HepG2 (cell line): ENCODE data around the gene PYGL. TPM values are rescaled to one million over a fixed set of nuclear protein-coding genes. Genes with fewer than 3 reads are reported as not detected.
A peak's percentile ranks its signal among the peaks of the same experiment; 100 is the strongest.

ENCODE experiments used
- ATAC-seq: fragments of 200-7000 bp; cut with Tn5 transposase; 3 replicates; pipeline ENCODE4 v1.9.1; 2020; ENCODE audit warnings: mild to moderate bottlenecking, moderate library complexity
- BruUV-seq: library from RNA; stranded (reverse); fragments of 400-500 nt; replicated peaks from 2 replicates; lab custom pipeline; 2021; lab: Mats Ljungman, UMichigan
- CTCF ChIA-PET: fragments of 300-600 bp; formaldehyde crosslinking; extraction: SDS; loops from one replicate; lab custom pipeline; 2021; ENCODE audit warnings: low total read pairs, inconsistent platforms, low intra/inter-chr PET ratio; lab: Yijun Ruan, JAX
- POLR2A ChIA-PET: fragments of 350-600 bp; sonication (Branson Sonifier 250); formaldehyde crosslinking; loops from one replicate; lab custom pipeline; 2020; ENCODE audit warnings: antibody characterized with exemption, inconsistent platforms; lab: Yijun Ruan, JAX
- DNase-seq: peaks from one replicate; pipeline ENCODE4 v3.0.0-alpha.2; 2015; ENCODE audit warnings: low spot score
- FAIRE-seq: peaks from 3 replicates; lab custom pipeline; 2011; peaks lifted over from hg19 to GRCh38; lab: Jason Lieb, UNC
- H2AFZ ChIP-seq: one replicate; pipeline ENCODE4 v1.6.1; 2011; ENCODE audit warnings: low read length, inconsistent platforms
- H3K27ac ChIP-seq: fragments of 300-600 bp; 3 replicates; pipeline ENCODE4 v1.8.0; 2011; ENCODE audit warnings: mixed run types, mild to moderate bottlenecking, mixed read lengths, low read length, inconsistent platforms; ENCODE audit not compliant: insufficient read depth; ENCODE audit errors: extremely low read length
- H3K27me3 ChIP-seq, 2 experiments: fragments of 200-600 bp in 1 of 2; 2 replicates in 1 of 2; 3 replicates in 1 of 2; pipeline versions ENCODE4 v1.6.0 to v1.8.0; 2011; ENCODE audit warnings: low read length in 2 of 2, mild to moderate bottlenecking in 2 of 2, moderate library complexity in 2 of 2, inconsistent platforms in 1 of 2; ENCODE audit not compliant: insufficient read depth in 2 of 2, control insufficient read depth in 1 of 2
- H3K36me3 ChIP-seq, 2 experiments: fragments of 200-600 bp in 1 of 2; replicated peaks in 1 of 2; 2 replicates in 1 of 2; 3 replicates in 1 of 2; pipeline versions ENCODE4 v1.5.1 to v1.8.0; 2011; ENCODE audit warnings: low read length in 2 of 2, inconsistent platforms in 1 of 2; ENCODE audit not compliant: insufficient read depth in 2 of 2, control insufficient read depth in 1 of 2
- H3K4me1 ChIP-seq: 2 replicates; pipeline ENCODE4 v1.5.1; 2012; ENCODE audit warnings: low read length, inconsistent platforms; ENCODE audit not compliant: insufficient read depth
- H3K4me2 ChIP-seq: 2 replicates; pipeline ENCODE4 v1.6.0; 2011; ENCODE audit warnings: low read depth, low read length, inconsistent platforms
- H3K4me3 ChIP-seq, 3 experiments: fragments of 200-600 bp in 1 of 3; sonication (generic), shearing (Covaris generic) in 1 of 3; replicated peaks in 1 of 3; 2 replicates each; pipeline ENCODE4 v1.5.1; 2011 to 2016; ENCODE audit warnings: low read length in 3 of 3, inconsistent platforms in 2 of 3, low read depth in 2 of 3, mild to moderate bottlenecking in 2 of 3, control low read depth in 1 of 3, mixed read lengths in 1 of 3; ENCODE audit not compliant: insufficient read depth in 1 of 3
- H3K79me2 ChIP-seq: one replicate; pipeline ENCODE4 v1.6.1; 2011; ENCODE audit warnings: low read length, inconsistent platforms; ENCODE audit not compliant: insufficient read depth
- H3K9ac ChIP-seq: 2 replicates; pipeline ENCODE4 v1.6.0; 2011; ENCODE audit warnings: mild to moderate bottlenecking, low read depth, low read length, inconsistent platforms; ENCODE audit not compliant: insufficient read depth
- H3K9me3 ChIP-seq: 2 replicates; pipeline ENCODE4 v1.5.1; 2012; ENCODE audit warnings: mild to moderate bottlenecking, low read length
- H4K20me1 ChIP-seq: 2 replicates; pipeline ENCODE4 v1.6.0; 2011; ENCODE audit warnings: inconsistent platforms, mild to moderate bottlenecking, low read length, moderate library complexity; ENCODE audit not compliant: insufficient read depth
- ZMYM3 ChIP-seq: sonication (generic); formaldehyde crosslinking; IDR thresholded peaks from 2 replicates; pipeline ENCODE4 v1.5.1; 2020; ENCODE audit warnings: mild to moderate bottlenecking, missing genetic modification reagents
- ZNF232 ChIP-seq: sonication (generic); formaldehyde crosslinking; IDR thresholded peaks from 2 replicates; pipeline ENCODE4 v1.4.0; 2020; ENCODE audit warnings: missing genetic modification reagents, borderline replicate concordance
- ZNF788 ChIP-seq: sonication (generic); formaldehyde crosslinking; IDR thresholded peaks from 2 replicates; pipeline ENCODE4 v1.5.0; 2020; ENCODE audit warnings: mild to moderate bottlenecking, missing genetic modification reagents, borderline replicate concordance
- whole genome bisulfite sequencing: methylation state at CpG from one replicate; pipeline ENCODE4 v1.1.6; 2017; ENCODE audit warnings: low lambda C conversion rate; 5-methylcytosine and 5-hydroxymethylcytosine counted together
- in situ Hi-C: cut with HindIII; loops from 2 replicates; pipeline ENCODE4 v1.10.0; 2017; ENCODE audit warnings: low pct_unique_long_range_greater_than_20kb; ENCODE audit not compliant: extremely low pct_ligation_motif_present
- intact Hi-C: fragments of 100-400 bp; cut with micrococcal nuclease; formaldehyde crosslinking; loops from one replicate; pipeline ENCODE4 v1.10.0; 2022; ENCODE audit not compliant: unreplicated experiment
- polyA plus RNA-seq, 8 experiments: library from polyadenylated mRNA; depleted of rRNA in 3 of 8; stranded (reverse) in 7 of 8; unstranded in 1 of 8; fragments of >200 nt; fragmentation: Illumina TruSeq in 4 of 8; extraction: Trizol in 4 of 8; gene quantifications; 2 replicates each; pipeline versions ENCODE4 v1.2.1 to v1.2.3, GENCODE V29; 2011 to 2016; ENCODE audit warnings: low read depth in 4 of 8, missing spikeins in 1 of 8, mixed read lengths in 1 of 8; ENCODE audit not compliant: insufficient read depth in 1 of 8
- total RNA-seq, 5 experiments: library from RNA; depleted of rRNA; stranded (reverse); fragments of >200 nt; fragmentation: Illumina TruSeq; extraction: Trizol; gene quantifications; 2 replicates each; pipeline ENCODE4 v1.2.3, GENCODE V29; 2016; ENCODE audit warnings: low read depth in 1 of 5
- TF ChIP-seq, protein P1 (sequence below): sonication (generic); formaldehyde crosslinking; IDR thresholded peaks from 2 replicates; pipeline ENCODE4 v1.9.0; 2021; ENCODE audit warnings: missing genetic modification reagents, mild to moderate bottlenecking, borderline replicate concordance

PYGL gene
- total and polyA plus RNA-seq, 2 of the 13 experiments (the other 11 are each of a cell fraction or from before 2014, with no cell fraction given), result 98.4 to 110 TPM

DNA sequence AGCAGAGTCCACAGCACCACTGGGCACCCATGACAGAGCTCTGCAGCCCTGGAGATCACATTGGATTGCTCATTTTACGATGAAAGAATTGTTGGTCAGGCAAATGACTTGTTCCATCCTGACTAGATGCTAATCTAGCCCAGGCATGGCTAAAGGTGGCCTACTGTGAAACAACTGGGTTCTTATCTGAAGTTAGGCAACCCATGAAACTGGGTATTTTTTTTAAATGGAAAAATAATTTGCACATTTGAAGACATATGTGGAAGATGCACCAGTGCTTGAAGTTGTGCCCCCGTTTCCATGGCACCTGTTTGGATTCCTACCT lies 8.3 kb downstream of the PYGL start:
- H3K4me1 ChIP-seq, result peaks cover 70% of the 10 kb centered on the region
- ATAC-seq, result peak; percentile 81
- peaks cover 7% of the 10 kb centered on the region; the same call in 1 of the 2 replicates for H4K20me1 ChIP-seq
- WGBS, result 20% methylated on average over 1 of the region's 2 CpGs
- H3K27me3 ChIP-seq, result no peaks in the 10 kb centered on the region
- ChIA-PET CTCF (no interaction called here), POLR2A (interaction anchor here (0.8 to 3.4 kb wide), 5 partner anchors 9 to 106 kb away, joined by 3 to 44 read pairs (median 5); partner anchors contain the start of gene PYGL)
- peak overlapping the region; percentile 20; the same call in 1 of the 2 replicates for H3K9ac ChIP-seq
- peak; percentile 23 for DNase-seq
- peak overlapping the region; percentile 65 for H3K4me2 ChIP-seq
- H2AFZ ChIP-seq, result no peak overlapping the region
- peaks cover 20% of the 10 kb centered on the region for H3K79me2 ChIP-seq
- peak overlapping the region in 1 of 3 experiments; percentile 15; a peak in 2 of 6 replicates for H3K4me3 ChIP-seq
- intact Hi-C loops (loop anchor here (5.0 kb wide), 1 partner anchor 104 kb away; the partner anchor contains the start of gene NIN), in situ Hi-C loops (no loop called here)
- H3K36me3 ChIP-seq, result peaks cover 15 to 34% of the 10 kb centered on the region in 2 experiments
- no peaks in the 10 kb centered on the region for H3K9me3 ChIP-seq
- H3K27ac ChIP-seq, result peak overlapping the region; percentile 76
- no peak for FAIRE-seq
- BruUV-seq, result no TSS peak
- TF ChIP-seq ZMYM3 (CRISPR knock-in tag), result 0 out of 2 replicates have a peak, but pooled peaks have one; percentile 3
- TF ChIP-seq, protein P1, sequence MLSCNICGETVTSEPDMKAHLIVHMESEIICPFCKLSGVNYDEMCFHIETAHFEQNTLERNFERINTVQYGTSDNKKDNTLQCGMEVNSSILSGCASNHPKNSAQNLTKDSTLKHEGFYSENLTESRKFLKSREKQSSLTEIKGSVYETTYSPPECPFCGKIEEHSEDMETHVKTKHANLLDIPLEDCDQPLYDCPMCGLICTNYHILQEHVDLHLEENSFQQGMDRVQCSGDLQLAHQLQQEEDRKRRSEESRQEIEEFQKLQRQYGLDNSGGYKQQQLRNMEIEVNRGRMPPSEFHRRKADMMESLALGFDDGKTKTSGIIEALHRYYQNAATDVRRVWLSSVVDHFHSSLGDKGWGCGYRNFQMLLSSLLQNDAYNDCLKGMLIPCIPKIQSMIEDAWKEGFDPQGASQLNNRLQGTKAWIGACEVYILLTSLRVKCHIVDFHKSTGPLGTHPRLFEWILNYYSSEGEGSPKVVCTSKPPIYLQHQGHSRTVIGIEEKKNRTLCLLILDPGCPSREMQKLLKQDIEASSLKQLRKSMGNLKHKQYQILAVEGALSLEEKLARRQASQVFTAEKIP, result no peak
- 0 out of 2 replicates have a peak, but pooled peaks have one; percentile 7 for TF ChIP-seq ZNF232 (CRISPR knock-in tag)
- peak; percentile 1; the same call in 1 of the 2 replicates for TF ChIP-seq ZNF788 (CRISPR knock-in tag)
- TF ChIP-seq, all 625 proteins: peak for 3
